VCaP (cell line): ENCODE data around the gene ZBTB7A.
"Not testable (repeated sequence)": the region's sequence is repeated elsewhere in the genome, so short reads cannot be mapped to it uniquely, and the experiment has no call there.

Source experiments
- H3K27ac ChIP-seq: fragments of 450-650 bp; 2 replicates; pipeline ENCODE4 v1.5.1; 2017
- CTCF ChIP-seq: fragments of 450-650 bp; conservative IDR thresholded peaks from 2 replicates; pipeline ENCODE4 v1.5.1; 2017; ENCODE audit warnings: mild to moderate bottlenecking, moderate library complexity

Gene ZBTB7A

GRCh38 chr19:4007021-4007835 lies 59.5 kb downstream of the ZBTB7A start, which contains the start of gene PIAS4:
PIAS4 (plus strand) TSS chr19:4007736; CDS start chr19:4007761, 25 bp downstream.
- H3K27ac ChIP-seq = peak within 1 kb of the TSS; percentile 85
- no peak for TF ChIP-seq CTCF

GRCh38 chr19:4005436-4005835 lies 61.3 kb downstream of the ZBTB7A start:
- not testable (repeated sequence) for H3K27ac ChIP-seq

GRCh38 chr19:4000798-4001197 lies 65.9 kb downstream of the ZBTB7A start:
- H3K27ac ChIP-seq = not testable (repeated sequence)

GRCh38 chr19:3998667-3999412 lies 67.9 kb downstream of the ZBTB7A start:
- not testable (repeated sequence) for H3K27ac ChIP-seq

- TF ChIP-seq CTCF = no peak
- no peak overlapping the region for H3K27ac ChIP-seq
Measured at GRCh38 chr19:3995607-3996006, 71.1 kb downstream of the ZBTB7A start.
